CMK (cell line): ENCODE results near the gene CFAP53.
"Not testable (repeated sequence)": the region's sequence is repeated elsewhere in the genome, so short reads cannot be mapped to it uniquely, and the experiment has no call there.

Experiments used
- DNase-seq: peaks from one replicate; pipeline ENCODE4 v3.0.0-alpha.2; 2010; ENCODE audit warnings: low read depth

Gene CFAP53

DNA sequence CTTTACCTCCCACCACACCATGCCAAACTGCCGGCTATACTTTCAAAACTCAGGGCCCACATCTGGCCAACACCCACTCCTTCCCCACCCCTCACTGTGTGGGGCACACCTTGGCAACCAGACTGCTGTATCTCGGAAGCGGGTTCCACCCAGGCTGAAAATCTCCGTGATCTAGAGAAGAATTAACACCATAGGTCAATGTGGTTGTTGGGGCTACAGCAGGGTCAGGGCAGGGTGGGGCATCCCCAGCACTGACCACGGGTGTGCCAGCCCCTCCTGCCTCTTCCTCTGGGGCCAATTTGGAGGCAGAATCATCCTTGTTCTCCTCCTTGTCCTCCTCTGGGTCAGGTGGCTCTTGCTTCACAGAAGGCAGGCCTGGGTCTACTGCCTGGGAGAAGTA lies 6.3 kb upstream of the CFAP53 start:
- DNase-seq, result no peak

DNA sequence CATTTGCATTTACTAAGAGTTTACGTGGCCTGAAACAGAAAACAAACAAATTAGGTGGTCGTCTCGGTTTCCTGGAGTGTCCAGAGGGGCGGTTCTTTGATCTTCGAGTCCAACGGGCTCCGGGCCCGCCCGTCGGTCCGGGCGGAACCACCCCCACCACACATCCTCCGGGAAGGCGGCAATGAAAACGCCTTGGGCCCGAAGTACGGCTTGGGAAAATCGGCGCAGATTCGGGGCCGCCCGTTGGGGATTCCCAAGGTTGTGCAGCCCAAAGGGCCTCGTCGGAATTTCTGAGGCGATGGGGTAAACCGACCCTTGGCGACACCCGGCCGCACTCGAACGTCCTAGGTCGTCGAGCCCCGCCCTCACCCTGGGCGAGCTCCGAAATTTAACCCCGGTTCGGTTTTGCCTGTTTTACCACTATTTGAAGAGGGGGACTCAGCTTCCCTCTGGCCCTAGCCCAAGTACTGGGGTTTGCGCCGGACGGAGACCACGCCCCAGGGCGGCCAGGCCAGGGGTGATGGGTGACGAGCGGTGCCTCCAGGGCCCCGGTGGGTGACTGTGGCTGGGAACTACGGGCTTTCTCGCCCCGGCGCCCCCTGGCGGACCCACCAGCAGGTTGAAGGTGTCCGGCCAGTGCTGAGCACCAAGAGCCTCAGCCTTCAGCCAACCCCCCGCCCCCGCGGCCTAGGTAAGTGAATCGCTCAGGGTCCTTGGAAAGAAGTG lies 1.9 kb upstream of the CFAP53 start:
- DNase-seq, result no peak

DNA sequence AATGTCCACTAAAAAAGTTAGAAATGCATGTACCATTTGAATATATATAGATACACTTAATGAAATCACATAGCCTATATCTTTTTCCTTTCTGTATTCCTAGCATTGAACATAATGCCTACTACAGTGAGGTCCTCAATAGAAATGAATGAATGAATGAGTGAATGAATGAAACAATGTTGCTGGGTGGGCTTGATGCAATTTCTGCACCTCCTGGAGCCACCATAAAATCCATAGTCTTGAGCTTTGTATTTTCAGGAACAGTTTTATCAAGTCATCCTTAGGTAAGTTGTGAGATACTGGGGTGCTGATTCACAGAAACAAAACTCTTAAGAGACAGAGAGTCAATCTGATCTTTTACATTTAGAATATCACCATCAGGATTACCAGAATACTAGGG lies 3.3 kb downstream of the CFAP53 start:
- DNase-seq, result no peak

DNA sequence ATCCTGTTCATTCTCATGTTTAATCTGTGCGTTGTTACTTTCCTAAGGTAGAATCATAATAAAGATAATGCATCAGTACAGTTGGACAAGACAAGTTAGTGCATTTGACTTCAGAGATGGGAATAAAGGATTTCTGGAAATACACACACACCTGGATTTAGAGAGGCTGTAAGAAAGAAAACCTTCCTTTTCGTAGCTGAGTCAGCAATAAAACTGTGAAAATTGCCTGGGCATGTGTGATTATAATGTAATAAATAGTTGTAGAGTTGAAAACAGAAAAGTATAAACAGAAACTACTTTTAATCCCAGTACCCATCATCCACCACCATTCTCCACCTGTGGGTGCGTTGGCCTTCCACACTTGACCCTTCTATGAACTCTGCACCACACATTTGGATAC lies 15.4 kb downstream of the CFAP53 start:
- DNase-seq, result no peak

DNA sequence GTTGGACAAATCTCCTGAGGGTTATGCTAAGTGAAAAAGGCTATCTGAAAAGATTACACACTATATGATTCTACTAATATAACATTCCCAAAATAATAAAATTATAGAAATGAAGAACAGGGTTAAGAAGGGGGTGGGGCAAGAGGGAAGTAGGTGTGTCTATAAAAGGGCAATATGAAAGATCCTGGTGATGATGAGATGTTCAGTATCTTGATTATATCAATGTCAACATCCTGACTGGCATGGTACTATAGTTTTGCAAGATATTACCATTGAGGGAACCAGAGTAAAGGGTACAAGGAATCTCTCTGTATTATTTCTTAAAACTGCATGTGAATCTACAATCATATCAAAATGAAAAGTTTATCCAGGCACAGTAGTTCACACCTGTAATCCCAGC lies 16.7 kb downstream of the CFAP53 start:
- DNase-seq, result no peak

DNA sequence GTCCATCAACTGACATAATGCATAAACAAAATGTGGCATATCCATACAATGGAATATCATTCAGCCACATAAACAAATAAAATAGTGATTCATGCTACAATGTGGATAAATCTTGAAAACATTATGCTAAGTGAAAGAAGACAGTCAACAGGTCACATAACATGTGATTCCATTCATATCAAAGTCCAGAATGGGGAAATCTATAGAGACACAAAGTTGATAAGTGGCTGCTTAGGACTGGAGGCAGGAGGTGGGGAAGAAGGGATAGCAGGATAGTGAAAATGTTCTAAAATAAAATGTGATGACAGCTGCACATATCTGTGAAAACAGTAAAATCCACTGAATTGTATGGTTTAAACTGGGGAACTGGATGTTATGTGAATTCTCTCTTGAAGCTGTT lies 18.7 kb downstream of the CFAP53 start:
- DNase-seq, result no peak

DNA sequence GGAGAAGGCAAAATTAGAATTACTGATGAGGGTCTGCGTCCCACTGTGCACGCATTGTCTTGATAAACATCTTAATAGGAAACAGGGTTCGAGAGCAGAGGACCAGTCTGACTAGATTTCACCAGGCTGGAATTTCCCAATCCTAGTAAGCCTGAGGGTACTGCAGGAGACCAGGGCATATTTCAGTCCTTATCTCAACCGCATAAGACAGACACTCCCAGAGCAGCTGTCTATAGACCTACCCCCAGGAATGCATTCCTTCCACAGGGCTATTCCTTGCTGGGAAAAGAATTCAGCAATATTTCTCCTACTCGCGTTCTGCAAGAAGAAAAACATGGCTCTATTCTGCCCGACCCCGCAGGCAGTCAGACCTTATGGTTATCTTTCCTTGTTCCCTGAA lies 24.5 kb downstream of the CFAP53 start:
- not testable (repeated sequence) for DNase-seq

DNA sequence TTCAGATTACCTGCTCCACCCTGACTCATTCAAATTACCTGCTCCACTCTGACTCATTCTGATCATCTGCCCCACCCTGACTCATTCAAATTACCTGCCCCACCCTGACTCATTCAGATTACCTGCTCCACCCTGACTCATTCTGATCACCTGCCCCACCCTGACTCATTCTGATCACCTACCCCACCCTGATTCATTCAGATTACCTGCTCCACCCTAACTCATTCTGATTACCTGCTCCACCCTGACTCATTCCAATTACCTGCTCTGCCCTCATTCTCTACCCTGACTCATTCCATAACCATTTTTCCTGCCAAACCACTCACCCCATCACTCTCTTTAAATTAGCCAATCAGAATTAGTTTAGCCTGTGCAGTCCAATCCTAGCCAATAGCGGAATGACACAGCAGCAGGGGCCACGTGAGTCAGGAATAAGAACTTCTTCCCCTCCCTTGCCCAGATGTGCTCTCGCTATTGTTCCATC lies 26.2 kb downstream of the CFAP53 start:
- no peak for DNase-seq

DNA sequence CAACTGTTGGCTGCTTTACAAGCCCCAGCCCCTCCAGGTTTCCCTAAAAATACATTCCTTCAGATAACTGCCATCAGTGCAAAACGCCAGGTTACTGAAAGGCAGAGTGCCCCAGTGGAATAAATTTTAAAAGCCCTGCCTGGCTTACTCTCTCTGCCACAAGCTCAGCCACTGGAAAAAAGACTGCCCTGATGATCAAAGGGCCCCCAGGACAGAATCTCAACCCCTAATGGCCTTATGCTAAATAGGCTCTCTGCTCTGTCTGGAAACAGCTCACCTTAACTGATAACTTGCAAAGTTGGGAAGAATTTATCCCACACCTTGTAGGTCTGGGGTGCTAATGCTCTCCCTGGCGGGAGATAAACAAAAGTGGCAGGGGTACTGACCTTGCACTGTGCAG lies 33.9 kb downstream of the CFAP53 start:
- DNase-seq, result no peak

DNA sequence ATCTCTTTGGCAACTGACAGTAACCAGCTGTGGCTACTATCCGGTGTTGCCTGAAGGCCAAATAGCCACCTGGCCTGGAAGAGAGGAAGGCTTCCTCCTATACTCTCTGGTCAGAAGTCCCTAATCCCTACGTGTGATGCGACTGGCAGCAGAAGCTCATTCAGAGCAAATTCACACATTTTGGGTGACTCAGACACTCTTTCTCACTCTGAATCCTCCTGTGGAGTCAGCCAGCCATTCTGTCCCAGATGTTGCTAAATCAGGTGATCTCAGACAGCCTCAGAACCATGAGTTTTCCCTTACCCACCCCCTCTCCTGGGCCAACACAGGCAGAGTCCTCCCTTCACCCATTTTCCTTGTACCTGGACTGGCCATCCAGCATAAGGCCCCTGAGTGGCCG lies 34.7 kb downstream of the CFAP53 start:
- DNase-seq, result no peak

DNA sequence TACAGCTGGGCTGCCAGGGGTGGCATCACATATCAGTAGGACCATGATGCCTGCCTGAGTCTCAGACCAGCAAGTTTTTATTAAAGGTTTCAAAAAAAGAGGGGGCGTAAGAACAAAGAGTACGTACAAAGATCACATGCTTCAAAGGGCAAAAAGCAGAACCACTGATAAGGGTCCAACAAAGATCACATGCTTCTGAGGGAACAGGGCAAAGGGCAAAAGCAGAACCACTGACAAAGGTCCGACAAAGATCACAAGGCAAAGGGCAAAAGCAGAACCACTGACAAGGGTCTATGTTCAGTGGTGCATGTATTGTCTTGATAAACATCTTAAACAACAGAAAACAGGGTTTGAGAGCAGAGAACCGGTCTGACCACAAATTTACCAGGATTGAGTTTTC lies 46.0 kb downstream of the CFAP53 start:
- DNase-seq, result not testable (repeated sequence)

DNA sequence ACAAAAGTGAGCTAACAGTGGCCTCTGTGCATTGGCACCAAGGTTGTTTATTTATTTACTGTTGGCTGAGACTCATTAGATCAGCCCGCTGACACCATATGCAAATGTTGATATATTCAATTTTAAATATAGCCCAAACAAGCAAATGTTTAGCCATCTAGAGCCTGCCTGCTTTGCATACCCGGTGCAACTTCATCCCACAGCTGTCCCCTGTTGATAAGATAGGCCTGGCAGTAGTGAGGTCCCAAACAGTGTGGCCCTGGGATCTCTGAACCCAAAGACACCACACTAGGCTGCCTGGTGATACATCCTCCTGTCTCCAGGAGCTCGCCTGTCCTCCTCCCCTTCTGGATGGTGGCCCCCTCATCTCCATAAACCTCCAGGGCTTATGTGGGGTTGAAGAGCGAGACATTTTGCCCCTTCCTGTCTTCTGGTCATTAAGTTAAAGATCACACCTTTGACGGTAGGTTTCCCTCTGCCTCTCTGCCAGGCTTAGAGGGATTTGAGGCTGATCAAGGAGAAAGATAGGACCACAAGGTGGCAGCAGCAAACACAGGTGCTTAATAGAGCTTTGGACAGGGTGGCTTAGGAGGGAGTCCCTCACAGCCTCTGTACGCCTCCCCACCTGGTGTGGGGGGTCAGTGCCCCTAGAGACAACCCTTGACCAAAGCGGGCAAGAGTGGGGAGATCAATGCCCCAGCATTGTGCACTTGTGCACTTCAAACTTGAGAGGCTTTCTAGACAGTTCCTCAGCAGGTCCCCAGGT lies 47.7 kb downstream of the CFAP53 start:
- no peak for DNase-seq

DNA sequence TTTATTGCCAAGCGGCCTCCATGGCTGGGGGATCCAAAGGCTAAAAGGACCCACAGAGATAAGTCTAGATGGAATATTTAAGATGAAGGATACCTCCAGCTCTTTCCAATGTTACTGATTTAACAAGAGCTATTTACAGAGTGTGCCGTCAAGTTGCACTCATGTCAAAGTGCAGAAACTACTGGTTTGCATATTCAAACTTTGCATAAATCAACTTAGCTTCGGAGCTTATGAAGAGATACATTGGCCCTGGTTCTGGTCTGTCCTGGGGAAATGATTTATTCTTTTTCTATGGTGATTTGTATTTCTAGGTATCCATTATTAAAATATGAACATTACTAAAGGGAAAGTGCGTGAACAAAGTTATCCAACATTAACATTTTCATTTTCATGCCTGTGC lies 57.0 kb downstream of the CFAP53 start:
- no peak for DNase-seq

DNA sequence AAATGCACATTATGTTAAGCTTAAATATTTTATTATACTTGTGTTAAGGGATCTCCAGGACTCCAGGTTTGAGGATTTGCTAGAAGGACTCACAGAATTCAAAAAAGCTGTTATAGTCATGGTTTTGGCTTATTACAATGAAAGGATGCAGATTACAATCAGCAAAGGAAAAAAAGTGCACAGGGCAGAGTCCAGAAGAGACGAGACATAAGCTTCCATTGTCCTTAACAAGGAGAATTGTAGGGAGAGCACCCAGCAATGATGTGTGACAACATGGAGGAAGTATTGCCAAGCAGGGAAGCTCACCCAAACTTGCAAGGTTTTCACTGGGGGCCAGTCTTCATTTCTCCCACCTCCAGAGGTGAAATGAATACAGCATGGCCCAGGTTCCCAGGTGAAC lies 58.6 kb downstream of the CFAP53 start:
- no peak for DNase-seq

DNA sequence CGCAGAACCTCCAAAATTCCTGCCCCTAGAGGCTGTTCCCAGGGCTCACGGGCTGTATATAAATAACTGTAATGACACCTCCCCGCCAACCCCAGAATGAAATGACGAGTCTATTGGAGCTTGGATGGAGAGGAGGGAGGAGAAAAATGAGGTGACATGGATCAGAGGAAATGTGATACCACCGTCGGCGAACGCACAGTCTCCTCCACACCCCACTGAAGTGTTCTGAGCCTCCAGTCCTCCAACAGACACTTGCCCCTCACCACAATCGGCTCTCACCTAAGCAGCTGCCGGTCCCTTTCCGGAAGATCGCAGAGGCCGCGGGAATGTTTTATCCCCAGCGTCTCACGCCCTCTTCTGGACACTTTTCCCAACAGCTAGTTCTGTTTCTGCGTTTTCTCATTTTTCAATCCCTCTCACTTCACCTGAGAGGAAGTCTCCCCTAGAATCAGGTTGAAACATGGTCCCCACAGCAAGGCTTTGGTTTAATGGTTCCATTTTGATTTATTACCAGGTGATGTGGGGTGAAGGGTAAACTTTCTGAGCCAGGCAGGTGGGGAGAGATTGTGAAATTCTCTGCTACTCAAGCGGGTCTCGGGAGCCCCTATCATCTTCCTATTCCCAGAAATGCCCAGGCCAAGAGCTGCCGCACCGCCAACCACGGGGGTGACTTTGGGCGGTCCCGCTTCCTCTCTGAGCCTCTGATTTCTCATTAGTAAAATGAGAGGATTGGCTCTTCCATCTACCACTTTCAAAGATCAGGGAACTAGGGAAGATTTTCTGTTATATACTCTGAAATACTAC lies 62.3 kb downstream of the CFAP53 start:
- no peak for DNase-seq

DNA sequence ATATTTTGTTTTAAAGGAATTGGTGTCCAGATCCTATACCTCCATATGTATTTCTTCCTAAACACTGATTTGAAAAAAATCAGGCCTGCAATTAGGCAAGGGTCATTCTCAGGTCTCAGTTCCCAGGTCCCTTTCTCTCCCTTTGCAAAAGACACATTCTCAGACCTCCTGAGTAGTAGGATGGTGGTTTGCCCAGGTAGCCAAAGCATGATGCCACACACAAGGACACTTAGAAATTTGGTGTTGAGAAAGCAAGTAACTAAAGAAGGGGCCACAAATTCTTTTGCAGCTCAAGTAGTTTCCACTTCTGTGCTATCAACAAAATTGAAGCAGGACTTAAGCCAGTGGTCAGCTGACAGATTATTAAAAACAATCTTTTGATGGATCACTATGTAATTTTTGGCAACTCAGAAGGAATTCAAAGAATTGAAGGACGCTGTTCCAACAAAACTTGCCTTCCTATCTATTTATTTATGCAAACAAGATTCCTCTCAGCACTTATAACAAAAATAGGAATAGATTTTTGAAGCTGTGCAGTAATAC lies 64.7 kb downstream of the CFAP53 start:
- no peak for DNase-seq

DNA sequence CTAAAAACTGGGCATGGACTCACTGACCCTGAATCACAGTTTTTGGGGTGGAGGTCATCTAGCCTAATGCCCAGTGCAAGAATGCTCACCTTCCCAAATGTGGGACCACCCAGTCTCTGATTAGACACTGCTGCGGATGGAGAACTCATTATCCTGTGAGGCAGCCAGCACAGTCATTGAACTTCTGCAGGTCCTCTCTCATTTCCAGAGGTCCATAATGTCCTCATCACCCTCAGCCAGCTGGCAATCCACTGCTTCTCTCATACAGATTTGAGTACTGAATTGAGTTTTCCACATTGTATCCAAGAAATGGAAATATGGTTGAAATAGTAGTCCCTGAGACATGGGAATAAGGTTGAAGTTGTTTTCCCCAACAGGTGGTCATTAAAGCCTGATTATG lies 66.4 kb downstream of the CFAP53 start:
- no peak for DNase-seq

DNA sequence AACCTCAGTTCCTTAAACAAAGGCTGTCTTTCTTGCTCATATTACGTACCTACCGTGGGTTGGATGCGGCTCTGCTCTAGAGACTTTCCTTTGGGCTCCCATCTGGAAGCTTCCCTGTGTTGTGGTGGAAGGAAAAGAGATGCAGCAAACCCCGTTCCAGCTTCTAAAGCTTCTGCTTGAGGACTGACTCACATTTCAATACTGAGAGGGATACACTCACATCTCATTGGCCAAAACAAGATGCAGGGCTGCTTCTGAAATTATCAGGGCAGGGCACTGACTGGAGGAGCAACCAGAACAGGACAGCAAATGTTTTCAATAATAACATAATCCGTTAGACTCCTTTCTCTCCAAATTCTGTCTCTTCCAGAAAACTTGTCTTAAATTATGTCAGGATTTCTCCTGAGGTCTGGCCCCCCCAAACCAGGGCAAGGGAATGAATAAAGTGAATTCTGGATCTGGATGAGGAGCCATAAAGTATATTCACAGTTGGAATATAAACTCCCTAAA lies 66.9 kb downstream of the CFAP53 start:
- DNase-seq, result no peak

DNA sequence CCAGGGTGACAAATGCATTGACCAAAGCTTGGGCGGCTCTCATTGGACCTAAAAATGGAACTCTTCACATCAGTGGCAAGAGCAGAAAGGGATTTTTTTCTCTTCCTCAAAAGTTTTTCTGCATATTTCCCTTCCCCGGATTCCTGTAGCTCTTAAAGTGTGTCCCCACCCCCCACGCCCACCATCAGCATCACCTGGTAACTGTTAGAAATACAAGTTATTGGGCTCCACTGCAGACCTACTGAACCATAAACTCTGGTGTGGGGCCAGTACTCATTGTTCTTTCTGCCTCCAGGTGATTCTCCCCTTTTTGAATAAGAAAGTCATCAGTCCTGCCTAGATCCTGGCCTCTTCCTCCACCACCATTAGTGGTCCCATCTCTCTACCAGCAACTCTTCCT lies 70.0 kb downstream of the CFAP53 start:
- no peak for DNase-seq

DNA sequence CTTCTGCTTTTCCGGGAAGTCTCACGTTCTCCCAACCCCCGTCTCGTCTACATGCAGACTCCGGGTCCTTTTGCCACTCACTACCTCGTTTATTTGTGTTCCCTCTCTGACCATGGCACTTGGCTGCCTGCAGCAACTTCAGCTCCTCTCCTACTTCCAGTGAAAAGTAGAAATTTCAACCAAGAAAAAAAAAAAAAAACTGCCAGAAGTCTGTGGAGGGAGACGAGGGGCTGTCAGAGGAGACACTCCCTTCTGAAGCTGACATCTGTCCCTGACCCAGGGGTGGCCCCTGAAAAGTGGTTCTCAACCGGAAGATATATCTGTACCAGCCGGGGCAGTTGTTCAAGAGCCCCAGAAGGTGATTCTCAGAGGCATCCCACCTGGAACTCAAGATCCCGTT lies 70.6 kb downstream of the CFAP53 start:
- no peak for DNase-seq

DNA sequence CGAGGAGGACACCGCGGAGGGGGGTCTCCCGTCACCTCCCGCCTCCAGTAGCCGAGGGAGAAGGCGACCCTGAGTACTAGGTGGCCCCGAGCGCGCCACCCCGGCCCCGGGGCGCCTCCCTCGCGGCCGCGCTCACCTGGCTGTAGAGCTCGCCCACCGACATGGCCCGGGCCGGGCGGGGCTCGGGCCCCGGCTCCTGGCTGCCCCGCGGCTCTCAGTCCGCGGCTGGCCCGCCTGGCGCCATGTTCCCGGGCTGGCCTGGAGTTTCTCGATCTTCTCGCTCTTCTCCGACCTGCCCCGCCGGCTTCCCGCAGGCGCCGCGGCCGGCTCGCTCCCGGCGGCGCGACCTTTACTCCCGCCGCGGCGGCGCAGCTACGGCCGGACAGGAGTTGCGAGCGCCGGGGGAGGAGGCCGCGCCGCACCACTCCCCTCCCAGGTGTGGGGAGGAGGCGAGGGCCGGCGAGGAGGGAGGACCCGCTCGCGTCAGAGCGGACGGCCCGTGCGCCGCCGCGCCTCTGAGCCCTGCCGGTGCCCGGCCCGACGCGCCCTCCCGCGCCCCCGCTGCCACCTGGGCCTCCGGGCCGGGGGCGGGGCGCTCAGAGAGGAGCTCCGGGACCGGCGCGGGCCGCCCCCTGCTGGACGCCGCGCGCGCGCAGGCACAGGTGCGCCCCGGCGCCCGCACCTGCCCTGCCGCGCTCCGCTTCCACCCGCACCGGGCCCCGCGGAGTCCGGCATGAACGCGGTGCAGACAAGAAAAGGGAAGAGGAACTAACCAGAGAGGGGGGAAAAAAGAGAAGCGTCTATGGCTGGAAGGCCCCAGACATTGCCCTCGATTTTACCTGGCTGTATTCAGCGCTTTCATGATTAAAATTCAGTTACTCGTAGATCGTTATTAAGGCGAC lies 71.4 kb downstream of the CFAP53 start, which contains the start of gene MYO5B:
MYO5B (minus strand) TSS at position 517 of the 902 bp plus-strand sequence; CDS start at position 163, 354 bp downstream.
- DNase-seq, result no peak
